ENCODE measurements around the gene SCARF1.

SCARF1 gene

DNA sequence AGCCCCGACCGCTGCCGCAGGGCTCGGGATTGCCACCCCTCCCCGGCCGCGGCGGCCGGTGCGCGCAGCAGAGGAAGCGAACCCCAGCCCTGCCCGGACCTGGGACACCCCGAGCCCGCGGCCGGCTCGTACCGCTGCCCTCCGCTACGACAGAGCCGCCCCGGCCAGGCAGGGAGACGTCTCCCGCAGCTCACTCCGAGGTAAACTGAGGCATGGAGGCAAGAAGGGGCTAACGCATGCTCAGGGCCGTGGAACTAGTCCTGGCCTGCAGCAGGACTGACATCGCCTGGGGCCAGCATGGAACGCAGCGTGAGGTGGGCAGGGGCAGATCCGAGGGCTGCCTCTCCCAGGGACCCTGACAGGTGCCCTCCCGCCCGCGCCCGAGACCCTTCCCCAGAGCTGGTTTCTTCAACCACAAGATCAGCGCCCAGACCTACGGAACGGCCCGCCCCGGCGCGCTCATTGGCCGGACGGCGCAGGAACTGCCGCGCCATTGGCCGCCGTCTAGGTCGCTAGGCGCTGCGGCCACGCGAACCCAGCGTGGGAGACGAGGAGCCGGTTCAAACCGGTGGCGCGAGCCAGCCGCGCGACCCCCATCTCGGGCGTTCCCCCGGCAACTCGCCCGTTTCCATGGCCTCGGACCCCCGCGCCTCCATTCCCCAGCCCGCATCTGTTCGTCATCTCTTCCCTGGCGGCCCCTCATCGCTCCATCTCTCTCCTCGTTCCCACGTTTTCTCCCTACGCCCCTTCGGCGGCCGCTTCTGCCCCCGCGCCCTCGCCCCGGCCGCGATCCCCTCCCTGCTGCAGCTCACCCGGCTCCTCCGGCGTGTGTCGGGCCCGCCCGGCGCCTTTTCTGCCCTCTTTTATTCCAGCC is 17.3 kb downstream of the SCARF1 start, which contains the start of gene SLC43A2:
Gene SLC43A2, minus strand, starts transcription at position 853 of the 874 bp plus-strand sequence. CDS start 960 bp downstream, outside the sequence.
- peak; percentile 74 for DNase-seq (ENCODE audit: low spot score)

DNA sequence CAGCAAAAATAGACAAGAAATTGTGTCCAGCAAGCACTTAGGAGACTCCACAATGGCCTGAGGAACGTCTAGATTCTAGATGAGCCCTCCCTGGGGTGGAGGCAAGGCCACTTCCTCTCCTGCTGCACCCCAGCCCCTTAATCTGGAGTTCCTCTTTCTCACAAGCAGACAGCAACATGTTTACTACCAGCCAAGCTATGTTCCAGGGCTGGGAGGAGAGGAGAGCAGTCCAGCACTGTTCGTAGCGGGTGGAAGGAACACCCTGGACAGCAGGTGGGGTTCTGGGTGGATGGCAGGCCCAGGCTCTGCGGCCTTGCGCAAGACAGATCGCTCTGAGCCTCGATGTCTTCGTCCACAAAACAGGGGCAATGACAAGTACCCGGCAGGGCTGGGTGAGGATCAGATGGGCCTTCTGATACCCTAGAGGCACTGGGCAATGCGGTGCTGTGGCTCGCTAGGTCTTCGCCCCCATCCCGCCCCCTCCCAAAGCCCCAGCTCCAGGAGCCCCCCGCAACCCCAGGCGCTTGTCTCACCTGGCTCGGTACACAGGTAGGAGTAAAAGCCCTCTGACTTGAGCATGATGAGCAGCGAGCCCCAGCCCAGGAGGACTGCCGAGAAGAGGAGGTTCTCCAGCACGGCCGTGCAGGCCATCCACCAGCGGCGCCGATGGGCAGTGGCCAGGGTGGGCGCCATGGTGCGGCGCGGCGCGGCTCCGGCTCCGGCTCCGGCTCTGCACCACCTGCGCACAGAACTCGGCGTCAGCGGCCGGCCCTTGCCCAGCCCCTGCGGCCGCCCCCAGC is 18.1 kb downstream of the SCARF1 start:
- peak; percentile 75 for DNase-seq (ENCODE audit: low spot score)

DNA sequence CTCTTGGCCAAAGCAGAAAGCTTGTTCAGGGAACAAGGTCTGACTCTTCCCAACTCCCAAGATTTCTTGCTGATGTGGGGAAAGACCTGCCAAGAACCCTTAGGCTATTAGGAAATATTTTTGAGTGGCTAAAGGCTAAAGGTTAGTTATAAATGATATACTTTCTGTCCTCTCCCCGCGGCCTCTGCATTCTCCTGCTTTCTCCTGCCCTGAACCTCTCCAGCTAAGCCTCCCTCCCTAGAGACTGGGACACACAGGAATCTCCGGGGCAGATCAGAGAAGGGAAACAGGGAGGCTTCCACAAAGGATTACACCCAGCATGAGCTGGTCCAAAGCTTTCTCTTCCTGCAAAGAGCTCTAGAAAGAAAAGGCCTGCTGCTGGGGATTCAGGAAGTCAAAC is 19.2 kb downstream of the SCARF1 start:
- DNase-seq (ENCODE audit: low spot score), result no peak

DNA sequence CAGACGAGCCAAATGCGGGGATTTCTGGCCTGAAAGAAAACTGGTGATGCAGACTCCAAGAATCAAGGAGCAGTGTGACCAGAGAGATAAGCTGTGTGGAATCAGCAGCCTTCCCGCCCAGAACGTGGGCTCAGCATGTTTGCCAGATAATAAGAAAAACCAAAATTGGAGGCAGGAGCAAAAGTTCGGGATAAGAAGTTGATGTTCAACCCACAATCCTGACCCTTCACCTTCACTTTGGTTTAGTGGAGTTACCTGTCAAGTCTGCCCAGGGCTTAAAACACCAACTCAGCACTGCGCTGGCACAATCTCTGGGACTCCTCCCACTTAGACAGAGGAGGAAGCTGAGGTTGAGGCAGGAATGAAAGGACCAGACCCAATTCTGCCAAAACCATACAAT is 20.0 kb downstream of the SCARF1 start:
- no peak for DNase-seq (ENCODE audit: low spot score)

DNA sequence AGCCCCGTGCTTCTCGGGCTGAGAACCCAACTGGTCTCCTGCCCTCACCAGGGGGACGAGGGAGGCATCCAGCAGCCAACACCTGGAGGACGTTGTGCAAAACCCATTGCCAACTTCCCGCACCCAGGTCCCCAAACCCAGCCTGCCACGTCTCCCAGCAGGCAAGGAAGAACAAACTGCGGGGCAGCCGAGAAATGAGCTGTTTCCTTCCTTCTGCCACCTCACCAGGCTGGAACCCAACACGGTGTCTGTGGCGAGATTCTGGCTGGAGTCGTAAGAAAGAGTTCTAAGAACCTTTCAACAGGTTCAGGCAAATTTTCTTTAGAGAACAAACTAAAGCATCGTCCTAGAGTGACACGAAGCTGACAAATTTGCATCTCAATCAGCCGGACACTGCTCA is 20.5 kb downstream of the SCARF1 start:
- no peak for DNase-seq (ENCODE audit: low spot score)

DNA sequence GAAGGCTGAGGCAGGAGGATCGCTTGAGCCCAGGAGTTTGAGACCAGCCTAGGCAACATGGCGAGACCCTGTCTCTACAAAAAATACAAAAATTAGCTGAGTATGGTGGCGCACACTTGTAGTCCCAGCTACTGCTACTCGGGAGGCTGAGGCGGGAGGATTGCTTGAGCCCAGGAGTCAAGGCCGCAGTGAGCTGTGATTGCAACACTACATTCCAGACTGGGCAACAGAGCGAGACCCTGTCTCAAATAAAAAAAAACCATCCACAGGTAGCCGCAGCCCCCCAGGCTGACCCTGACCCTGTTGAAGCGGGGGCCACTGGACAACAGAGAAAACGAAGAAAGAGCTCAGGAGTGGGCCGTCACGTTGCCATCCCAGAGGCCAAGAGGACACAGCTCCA is 20.9 kb downstream of the SCARF1 start:
- no peak for DNase-seq (ENCODE audit: low spot score)

DNA sequence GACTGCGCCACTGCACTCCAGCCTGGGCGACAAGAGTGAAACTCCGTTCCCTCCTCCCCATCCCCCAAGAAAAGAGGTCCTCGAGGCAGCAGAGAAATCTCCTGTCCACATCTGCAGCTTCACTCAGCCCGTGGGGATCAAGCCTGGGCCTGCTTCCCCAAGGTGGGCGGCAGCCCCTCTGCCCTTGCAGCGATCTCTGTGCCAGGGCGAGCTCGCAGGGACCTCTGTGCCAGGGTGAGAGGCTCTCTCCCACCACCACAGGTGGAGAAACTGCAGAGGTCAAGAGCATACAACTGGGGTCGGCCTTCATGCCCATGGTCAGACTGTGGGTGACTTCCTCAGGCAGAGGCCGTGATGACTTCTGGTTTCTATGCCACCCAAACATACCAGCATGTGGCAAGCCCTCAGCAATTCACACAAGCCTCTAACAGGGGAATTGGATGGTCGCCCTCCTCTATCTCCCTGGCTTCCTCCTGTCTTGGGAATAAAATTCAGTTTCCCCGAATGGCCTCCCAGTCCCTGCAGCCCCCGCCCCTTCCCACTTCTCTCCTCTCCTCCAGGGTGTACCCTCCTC is 22.4 kb downstream of the SCARF1 start:
- no peak for DNase-seq (ENCODE audit: low spot score)

DNA sequence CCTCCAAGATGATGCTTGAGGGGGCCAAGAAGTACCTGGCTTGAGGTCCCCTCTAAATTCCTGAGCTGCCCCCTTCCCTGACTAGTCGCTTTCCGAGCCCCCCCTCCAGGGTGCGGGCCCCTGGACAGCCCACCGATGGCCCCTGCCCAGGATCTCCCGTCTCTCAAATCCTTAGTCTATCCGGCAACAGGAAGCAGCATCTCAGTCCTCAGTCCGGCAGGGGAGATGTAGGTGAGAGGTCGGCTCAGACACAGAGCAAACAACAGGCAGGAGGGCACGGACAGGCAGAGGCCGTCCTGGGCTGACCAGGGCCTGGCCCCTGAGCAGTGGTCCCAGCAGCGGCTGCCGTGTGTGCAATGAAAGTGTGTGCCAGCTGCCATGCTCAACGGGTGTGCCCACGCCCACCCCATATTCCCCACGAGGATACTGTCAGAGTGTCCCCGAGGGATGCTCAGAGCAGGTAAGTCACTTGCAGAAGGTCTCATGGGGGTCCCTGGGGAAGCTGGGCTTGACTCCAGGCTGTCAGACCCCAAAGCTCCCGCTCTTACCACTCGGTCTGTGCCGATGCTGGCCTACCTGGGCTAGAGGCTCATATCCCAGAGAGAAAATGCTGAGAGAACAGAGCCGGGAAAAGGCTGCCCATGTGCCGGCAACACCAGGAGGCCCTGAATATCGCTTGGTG is 24.1 kb downstream of the SCARF1 start:
- DNase-seq (ENCODE audit: low spot score), result no peak

DNA sequence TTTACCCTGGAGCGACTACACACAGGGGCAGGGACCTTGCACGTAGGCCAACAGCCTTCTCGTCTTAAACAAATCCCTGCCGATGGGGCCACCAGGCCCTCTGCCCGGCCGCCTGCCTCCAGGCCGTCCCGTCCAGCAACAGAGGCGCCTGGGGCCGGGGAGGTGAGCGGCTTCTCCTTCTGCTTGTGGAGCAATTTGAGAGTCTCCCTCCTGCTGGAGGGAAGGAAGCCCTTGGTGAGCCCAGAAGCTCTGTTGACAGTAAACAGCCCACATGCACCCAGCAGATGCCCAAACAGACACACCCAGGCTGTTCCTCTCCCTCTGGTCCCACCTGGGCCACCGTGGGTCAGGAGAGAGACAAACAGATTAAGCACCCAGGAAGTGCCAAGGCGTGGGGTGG is 25.0 kb downstream of the SCARF1 start:
- no peak for DNase-seq (ENCODE audit: low spot score)

DNA sequence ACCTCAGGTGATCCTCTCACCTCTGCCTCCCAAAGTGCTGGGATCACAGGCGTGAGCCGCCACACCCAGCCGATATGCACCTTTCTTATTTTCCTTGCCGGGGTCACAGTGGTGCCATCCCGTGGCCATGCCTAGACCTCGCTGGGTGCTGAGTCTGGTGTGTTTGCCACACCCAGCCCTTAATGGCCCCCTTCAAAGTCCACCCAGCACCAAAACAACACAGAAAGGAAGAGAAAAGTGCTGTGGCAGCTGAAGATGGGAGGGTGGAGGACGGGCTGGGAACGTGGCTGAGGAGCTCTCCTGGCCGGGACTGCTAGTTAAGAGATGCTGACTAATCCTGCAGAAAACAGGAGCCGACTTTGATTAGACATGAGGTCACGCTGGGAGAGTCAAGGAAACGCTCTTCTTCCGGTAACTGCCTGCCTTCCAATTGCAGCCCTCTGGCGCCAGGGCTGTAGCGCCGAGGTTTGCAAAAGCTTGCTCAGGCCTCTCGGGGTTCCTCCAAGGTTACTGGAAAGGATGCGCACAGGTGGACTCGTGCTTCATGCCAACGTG is 27.8 kb downstream of the SCARF1 start:
- no peak for DNase-seq (ENCODE audit: low spot score)

DNA sequence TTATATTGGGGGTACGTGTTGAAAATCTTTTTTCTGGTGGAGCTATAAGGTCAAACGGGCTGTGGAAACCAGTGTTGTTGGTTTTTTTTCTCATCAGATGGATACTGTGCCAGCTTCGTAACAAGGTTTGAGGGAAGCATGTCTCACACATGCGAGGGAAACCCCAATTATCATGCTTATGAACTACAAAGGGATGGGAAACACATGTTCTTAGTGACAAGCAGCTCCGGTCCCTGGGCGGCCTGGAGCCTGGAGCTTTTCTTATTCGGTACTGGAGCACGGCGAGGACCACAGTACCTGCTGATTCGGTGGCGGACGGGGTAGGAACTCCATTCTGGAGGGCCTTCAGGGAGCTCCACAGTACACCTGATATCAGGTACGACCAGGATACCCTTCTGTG is 29.4 kb downstream of the SCARF1 start:
- no peak for DNase-seq (ENCODE audit: low spot score)

DNA sequence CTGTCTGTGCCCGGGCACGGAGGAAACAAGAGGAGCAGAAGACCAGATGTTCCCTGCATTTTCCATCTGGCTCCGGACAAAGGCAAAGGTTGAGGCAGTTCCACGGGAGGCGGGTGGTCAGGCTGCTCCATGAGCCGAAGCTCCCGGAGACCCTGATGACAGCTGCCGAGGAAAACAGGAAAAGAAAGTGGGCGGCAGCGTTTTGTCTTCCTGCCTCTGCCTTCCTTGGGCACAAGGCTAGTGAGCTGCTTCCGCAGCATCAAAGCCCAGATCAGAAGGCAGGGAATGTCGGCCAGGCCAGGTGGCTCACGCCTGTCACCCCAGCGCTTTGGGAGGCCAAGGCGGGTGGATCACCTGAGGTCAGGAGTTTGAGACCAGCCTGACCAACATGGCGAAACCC is 33.1 kb downstream of the SCARF1 start:
- no peak for DNase-seq (ENCODE audit: low spot score)

DNA sequence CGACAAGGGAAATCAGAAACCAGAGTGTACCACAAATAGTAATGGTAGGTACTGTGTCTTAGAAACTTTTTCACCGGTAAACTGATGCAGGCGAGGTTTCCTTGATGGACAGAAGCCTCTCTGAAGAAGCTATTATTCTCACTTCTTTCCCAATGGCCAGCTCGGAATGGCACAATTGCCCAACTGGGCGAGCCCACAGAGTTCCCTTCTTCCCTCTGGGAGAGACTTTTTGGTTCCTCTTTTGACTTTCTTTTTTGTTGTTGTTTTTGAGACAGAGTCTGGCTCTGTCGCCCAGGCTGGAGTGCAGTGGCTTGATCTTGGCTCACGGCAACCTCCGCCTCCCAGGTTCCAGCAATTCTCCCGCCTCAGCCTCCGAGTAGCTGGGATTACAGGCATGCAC is 33.8 kb downstream of the SCARF1 start:
- DNase-seq (ENCODE audit: low spot score), result no peak

DNA sequence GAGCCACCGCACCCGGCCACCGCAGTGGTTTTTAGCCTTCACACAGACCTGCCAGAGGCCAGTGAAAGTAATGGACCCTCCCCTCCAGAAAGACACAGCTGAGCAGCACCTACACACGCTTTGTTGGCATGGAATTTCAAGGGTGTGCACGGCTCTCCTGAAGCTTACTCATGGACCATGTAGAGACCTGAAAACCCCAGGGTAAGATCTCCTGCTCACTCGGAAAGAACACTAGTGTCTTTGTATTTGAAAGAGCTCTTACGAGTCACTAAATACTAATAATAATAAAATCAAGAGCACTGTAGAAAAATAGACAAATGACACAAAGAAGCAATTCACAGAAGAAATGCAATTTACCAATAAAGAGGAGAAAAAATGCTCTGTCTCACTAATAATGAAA is 36.9 kb downstream of the SCARF1 start:
- DNase-seq (ENCODE audit: low spot score), result no peak

DNA sequence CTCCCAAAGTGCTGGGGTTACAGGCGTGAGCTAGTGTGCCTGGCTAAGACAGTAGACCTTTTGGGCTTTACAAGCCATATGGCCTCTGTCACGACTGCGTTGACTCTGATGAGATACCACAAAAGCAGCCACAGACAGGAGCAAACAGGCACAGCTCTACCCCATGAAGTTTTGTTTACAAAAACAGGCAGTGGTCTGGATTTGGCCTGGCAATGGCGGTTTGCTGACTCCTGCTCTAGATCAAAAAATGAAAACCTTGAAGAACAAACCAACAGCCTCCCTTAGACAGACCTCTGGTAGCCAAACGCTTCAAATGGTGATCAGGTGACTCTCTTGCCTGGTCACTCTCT is 37.6 kb downstream of the SCARF1 start:
- no peak for DNase-seq (ENCODE audit: low spot score)

DNA sequence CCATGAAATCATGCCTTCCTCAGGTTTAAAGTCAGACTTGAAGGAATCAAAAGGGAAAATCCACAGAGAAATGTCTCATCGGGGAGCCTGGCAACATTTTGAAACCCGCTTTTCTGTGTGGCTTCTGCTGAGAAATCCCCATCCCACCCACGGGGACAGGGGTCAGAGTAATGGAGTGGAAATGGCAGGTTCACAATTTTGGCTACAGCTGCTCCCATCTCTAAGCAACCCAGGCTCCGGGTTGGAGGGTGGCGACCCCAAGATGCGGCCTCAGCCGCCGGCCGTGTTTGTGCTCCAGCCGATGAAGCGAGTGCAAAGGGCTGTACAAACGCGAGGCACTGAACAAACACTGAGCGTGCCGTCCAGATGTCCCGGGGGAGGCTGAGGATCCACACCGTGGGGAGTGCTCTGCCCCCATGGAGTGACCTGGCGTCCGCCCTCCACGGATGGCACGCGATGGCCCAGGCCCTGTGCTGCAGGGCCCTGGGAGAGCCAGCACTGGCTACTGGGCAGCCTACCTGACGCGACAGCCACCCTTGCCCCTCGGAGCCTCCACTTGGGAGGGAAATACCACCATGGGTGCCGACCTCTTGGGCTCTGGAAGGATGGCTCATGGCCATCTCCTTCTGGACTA is 39.1 kb downstream of the SCARF1 start:
- no peak for DNase-seq (ENCODE audit: low spot score)

DNA sequence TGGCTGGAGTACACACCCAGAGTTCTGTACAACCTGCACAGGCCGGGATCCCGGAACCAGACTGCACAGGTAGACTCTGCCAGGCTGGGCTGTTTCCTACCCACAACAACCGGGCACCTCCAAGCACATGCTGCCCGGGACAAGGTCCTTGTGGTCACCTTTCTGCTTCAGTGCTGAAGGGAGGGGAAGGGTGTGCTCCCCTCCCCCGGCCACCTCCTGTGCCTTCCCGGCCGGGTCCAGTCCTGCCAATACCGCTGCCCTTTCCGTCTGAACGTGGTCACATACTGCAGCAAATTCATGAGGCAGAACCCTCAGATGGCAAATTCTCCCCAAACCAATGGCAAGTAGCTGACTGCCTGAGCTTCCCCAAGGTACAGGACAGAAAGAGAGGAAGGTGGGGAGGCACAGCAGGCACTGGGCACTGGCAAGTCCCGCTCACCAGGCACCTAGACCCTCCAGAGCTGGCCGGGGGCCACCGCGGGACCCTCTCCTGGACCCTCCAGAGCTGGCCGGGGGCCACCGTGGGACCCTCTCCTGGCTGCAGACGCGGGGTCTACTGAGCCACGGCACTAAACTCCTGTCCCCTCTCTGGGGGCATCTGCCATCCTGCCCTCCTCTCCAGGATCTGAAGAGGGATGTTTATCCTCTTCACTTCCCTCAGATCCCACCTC is 39.7 kb downstream of the SCARF1 start:
- no peak for DNase-seq (ENCODE audit: low spot score)

DNA sequence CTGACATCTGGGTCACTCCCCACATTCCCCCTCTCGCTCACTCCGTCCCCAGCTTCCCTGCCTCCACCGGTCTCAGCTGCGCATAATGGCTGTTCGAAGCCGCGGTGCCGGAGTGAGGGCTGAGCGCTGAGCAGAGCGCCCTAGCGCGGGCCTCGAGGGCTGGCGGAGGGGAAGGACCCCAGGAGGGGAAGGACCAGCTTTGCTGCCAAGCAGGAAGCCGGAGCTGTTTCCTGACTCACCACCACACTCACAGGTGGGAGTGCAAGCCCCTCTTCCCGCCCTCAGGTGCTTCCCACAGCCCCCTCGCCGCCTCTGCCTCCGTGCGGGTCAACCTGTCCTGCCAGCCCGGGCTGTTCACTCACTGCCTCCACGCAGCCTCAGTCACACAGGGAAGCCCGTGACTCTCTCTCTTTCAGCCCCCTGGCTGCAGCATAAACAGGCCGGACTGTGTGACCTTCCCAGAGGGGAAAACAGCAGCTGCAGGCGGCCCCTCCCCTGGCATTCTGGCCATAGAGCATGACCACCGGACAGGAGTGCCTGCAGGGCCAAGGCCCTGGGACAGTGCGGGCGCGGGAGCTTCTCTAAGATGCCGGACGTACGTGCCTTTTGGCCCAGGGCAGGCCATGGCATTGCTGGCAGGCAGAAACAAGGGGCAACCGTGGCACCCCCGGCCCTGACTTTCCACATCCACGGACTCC is 40.6 kb downstream of the SCARF1 start:
- no peak for DNase-seq (ENCODE audit: low spot score)

DNA sequence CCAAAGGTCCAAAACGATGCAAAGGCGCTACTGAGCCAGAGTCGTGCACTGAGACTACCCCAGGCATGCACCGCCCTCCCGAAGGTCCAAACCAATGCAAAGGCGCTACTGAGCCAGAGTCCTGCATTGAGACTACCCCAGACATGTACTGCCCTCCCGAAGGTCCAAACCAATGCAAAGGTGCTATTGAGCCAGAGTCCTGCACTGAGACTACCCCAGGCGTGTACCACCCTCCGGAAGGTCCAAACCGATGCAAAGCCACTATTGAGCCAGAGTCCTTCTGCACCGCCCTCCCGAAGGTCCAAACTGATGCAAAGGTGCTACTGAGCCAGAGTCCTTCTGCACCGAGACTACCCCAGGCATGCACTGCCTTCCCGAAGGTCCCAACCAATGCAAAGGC is 44.0 kb downstream of the SCARF1 start:
- no peak for DNase-seq (ENCODE audit: low spot score)

DNA sequence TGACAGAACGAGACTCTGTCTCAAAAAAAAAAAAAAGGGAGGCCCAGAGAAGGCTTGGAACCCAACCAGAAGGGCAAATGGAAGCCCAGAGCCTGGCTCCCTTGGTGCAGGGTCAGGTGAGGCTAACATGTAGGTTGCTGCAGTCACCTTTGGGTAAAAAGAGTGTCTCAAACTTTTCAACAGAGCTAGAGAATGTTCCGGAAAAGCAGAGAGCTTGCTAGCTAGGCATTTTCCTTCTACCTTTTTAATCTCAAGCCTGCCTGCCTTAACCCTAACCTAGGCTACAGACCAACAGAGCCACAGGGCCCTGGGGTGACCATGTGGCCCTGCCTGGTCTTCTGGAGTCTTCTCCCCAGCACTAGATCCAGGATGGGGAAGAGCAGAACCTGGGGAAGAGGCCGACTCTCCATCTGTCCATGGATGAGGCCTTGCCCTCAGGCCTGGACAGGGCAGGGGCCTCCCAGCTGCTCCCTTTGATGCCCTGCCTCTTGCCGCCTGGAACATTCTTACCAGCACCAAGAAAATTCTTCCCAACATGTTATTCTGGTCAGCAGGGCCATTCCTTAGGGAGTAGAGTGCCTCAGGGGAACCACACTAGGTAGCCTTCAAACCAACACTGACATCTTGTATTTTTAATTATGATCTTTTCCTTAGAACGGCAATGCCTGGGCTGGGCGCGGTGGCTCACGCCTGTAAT is 47.0 kb downstream of the SCARF1 start:
- no peak for DNase-seq (ENCODE audit: low spot score)
